Mucosa of descending colon (tissue), 3 donors: ENCODE results near the gene CASP8AP2. TPM values are rescaled to one million over a fixed set of nuclear protein-coding genes. Genes with fewer than 3 reads are reported as not detected.
"Not testable (repeated sequence)": the region's sequence is repeated elsewhere in the genome, so short reads cannot be mapped to it uniquely, and the experiment has no call there.

Experiments used
- ATAC-seq: fragments of 200-7000 bp; cut with Tn5 transposase; one replicate; pipeline ENCODE4 v1.9.1; 2020; ENCODE audit warnings: mild to moderate bottlenecking, moderate library complexity
- DNase-seq, 3 donors: peaks; one replicate each; pipeline ENCODE4 v3.0.0-alpha.2; 2020
- H3K36me3 ChIP-seq: fragments of 200-600 bp; one replicate; pipeline ENCODE4 v1.8.0; 2021; ENCODE audit warnings: low read depth, mild to moderate bottlenecking
- H3K4me1 ChIP-seq: fragments of 200-600 bp; one replicate; pipeline ENCODE4 v1.8.0; 2021; ENCODE audit warnings: low read depth, mild to moderate bottlenecking
- H3K4me3 ChIP-seq: fragments of 200-600 bp; one replicate; pipeline ENCODE4 v1.8.0; 2021; ENCODE audit warnings: mild to moderate bottlenecking
- H3K9me3 ChIP-seq: fragments of 200-600 bp; one replicate; pipeline ENCODE4 v1.8.0; 2021; ENCODE audit warnings: mild to moderate bottlenecking
- CTCF ChIP-seq: fragments of 200-600 bp; IDR thresholded peaks from one replicate; pipeline ENCODE4 v1.8.0; 2022; ENCODE audit warnings: antibody characterized with exemption, mild to moderate bottlenecking
- intact Hi-C, 2 donors: fragments of 100-400 bp; cut with DNase I in 1 of 2; cut with micrococcal nuclease in 1 of 2; formaldehyde crosslinking; loops; one replicate each; pipeline versions ENCODE4 v1.11.0 to v1.11.1; 2022; cut with DNase I, micrococcal nuclease
- total RNA-seq, 3 donors: library from RNA; stranded (reverse); fragmentation: NEBNext Ultra II Directional in 2 of 3; extraction: Animal tissue kit (Norgen Biotek cat#: 25700) in 2 of 3; gene quantifications; one replicate each; pipeline versions ENCODE4 v1.2.1 to v1.2.4, GENCODE V29; 2021 to 2023
- donor health status: DM: no; HTN: no; CAD: no; lungs with moderate emphysema.
- donor health status: DM: no; HTN: no; CAD: no.
- donor health status: DM: no; HTN: yes; CAD: no.

The CASP8AP2 gene
- total RNA-seq, 3 donors from 2014 or later: 11.7 to 23.3 (median 15.7) TPM

GRCh38 chr6:89886378-89887120 lies 56.9 kb downstream of the CASP8AP2 start:
- H3K36me3 ChIP-seq: no peaks in the 10 kb centered on the region
- ATAC-seq: no peak

GRCh38 chr6:89887452-89888137 lies 57.9 kb downstream of the CASP8AP2 start:
- Histone ChIP-seq H3K36me3 (no peaks in the 10 kb centered on the region), H3K9me3 (no peaks in the 10 kb centered on the region), H3K4me3 (no peak overlapping the region), H3K4me1 (no peaks in the 10 kb centered on the region)
- ATAC-seq (no peak), DNase-seq (no peak)
- no peak for TF ChIP-seq CTCF
- intact Hi-C loops: no loop called here

More at GRCh38 chr6:89886378-89887120, 56.9 kb downstream of the CASP8AP2 start:
- no peak for TF ChIP-seq CTCF
- intact Hi-C loops: no loop called here
- DNase-seq: no peak
- Histone ChIP-seq H3K9me3 (no peaks in the 10 kb centered on the region), H3K4me3 (no peak overlapping the region), H3K4me1 (no peaks in the 10 kb centered on the region)

- TF ChIP-seq CTCF: no peak
- no peaks in the 10 kb centered on the region for H3K36me3 ChIP-seq
- H3K9me3 ChIP-seq: no peaks in the 10 kb centered on the region
- DNase-seq (no peak), ATAC-seq (no peak)
- no peak overlapping the region for H3K4me3 ChIP-seq
- intact Hi-C loops: no loop called here
- no peaks in the 10 kb centered on the region for H3K4me1 ChIP-seq
Observed at GRCh38 chr6:89888138-89888514, 58.4 kb downstream of the CASP8AP2 start.

GRCh38 chr6:89888871-89889270 lies 59.2 kb downstream of the CASP8AP2 start:
- no peak for TF ChIP-seq CTCF
- ATAC-seq: no peak
- DNase-seq: no peak
- Histone ChIP-seq H3K4me1 (no peaks in the 10 kb centered on the region), H3K36me3 (no peaks in the 10 kb centered on the region), H3K4me3 (no peak overlapping the region), H3K9me3 (no peaks in the 10 kb centered on the region)
- intact Hi-C loops: no loop called here

- DNase-seq, ATAC-seq, H3K36me3 ChIP-seq, H3K4me1 ChIP-seq, intact Hi-C loops, H3K9me3 ChIP-seq, H3K4me3 ChIP-seq: not testable (repeated sequence)
Observed at GRCh38 chr6:89890845-89891528, 61.3 kb downstream of the CASP8AP2 start.

- H3K9me3 ChIP-seq, DNase-seq: not testable (repeated sequence)
Observed at GRCh38 chr6:89892577-89892976, 62.9 kb downstream of the CASP8AP2 start.

More at GRCh38 chr6:89892577-89892976, 62.9 kb downstream of the CASP8AP2 start:
- ATAC-seq, H3K4me3 ChIP-seq, H3K4me1 ChIP-seq, H3K36me3 ChIP-seq, intact Hi-C loops: not testable (repeated sequence)
